DND-41 (cell line): ENCODE results near the gene TBX19.

Source experiments
- ATAC-seq: fragments of 200-7000 bp; cut with Tn5 transposase; 3 replicates; pipeline ENCODE4 v1.9.1; 2021; ENCODE audit warnings: low read depth; ENCODE audit not compliant: insufficient read depth
- DNase-seq: peaks from one replicate; pipeline ENCODE4 v3.0.0-alpha.2; 2020
- H2AFZ ChIP-seq: 2 replicates; pipeline ENCODE4 v1.6.0; 2012; ENCODE audit warnings: low read depth, low read length
- H3K27ac ChIP-seq: 2 replicates; pipeline ENCODE4 v1.5.1; 2012; ENCODE audit warnings: low read length, inconsistent platforms
- H3K27me3 ChIP-seq: fragments of 200-600 bp; sonication (generic); 2 replicates; pipeline ENCODE4 v1.6.0; 2012; ENCODE audit warnings: low read length, mild to moderate bottlenecking, inconsistent platforms; ENCODE audit not compliant: insufficient read depth, poor library complexity
- H3K36me3 ChIP-seq: 2 replicates; pipeline ENCODE4 v1.5.1; 2012; ENCODE audit warnings: low read length, inconsistent platforms; ENCODE audit not compliant: insufficient read depth
- H3K4me1 ChIP-seq: 2 replicates; pipeline ENCODE4 v1.5.1; 2012; ENCODE audit warnings: mild to moderate bottlenecking, low read length; ENCODE audit not compliant: insufficient read depth
- H3K4me2 ChIP-seq: 2 replicates; pipeline ENCODE4 v1.6.0; 2012; ENCODE audit warnings: mild to moderate bottlenecking, moderate library complexity, low read length, inconsistent platforms; ENCODE audit not compliant: insufficient read depth
- H3K4me3 ChIP-seq, 2 experiments: fragments of 200-600 bp in 1 of 2; shearing (Covaris generic) in 1 of 2; 2 replicates each; pipeline ENCODE4 v1.5.1; 2012 to 2016; ENCODE audit warnings: inconsistent platforms in 2 of 2, low read length in 2 of 2, mild to moderate bottlenecking in 2 of 2, low read depth in 1 of 2, moderate library complexity in 1 of 2
- H3K79me2 ChIP-seq: 2 replicates; pipeline ENCODE4 v1.6.0; 2012; ENCODE audit warnings: low read length, inconsistent platforms; ENCODE audit not compliant: insufficient read depth
- H3K9ac ChIP-seq: 2 replicates; pipeline ENCODE4 v1.6.0; 2012; ENCODE audit warnings: low read depth, mild to moderate bottlenecking, inconsistent platforms, low read length, moderate library complexity
- H3K9me3 ChIP-seq: 2 replicates; pipeline ENCODE4 v1.5.1; 2012; ENCODE audit warnings: low read length, moderate library complexity, mild to moderate bottlenecking, inconsistent platforms; ENCODE audit not compliant: insufficient read depth, severe bottlenecking
- H4K20me1 ChIP-seq: 2 replicates; pipeline ENCODE4 v1.6.0; 2012; ENCODE audit warnings: low read length; ENCODE audit not compliant: insufficient read depth
- CTCF ChIP-seq: IDR thresholded peaks from 2 replicates; pipeline ENCODE4 v1.5.1; 2012; ENCODE audit warnings: borderline replicate concordance, low read length, moderate library complexity, mild to moderate bottlenecking; ENCODE audit not compliant: poor library complexity, severe bottlenecking; ENCODE audit errors: extremely low read depth
- EZH2 ChIP-seq: IDR thresholded peaks from 3 replicates; pipeline ENCODE4 v1.6.1; 2012; ENCODE audit warnings: borderline replicate concordance, low read depth, mild to moderate bottlenecking, moderate library complexity, low read length, inconsistent platforms; ENCODE audit not compliant: severe bottlenecking

Gene TBX19

GRCh38 chr1:168285521-168285790 is 4.8 kb downstream of the TBX19 start:
- no peak overlapping the region for H3K4me2 ChIP-seq
- no peaks in the 10 kb centered on the region for H3K4me1 ChIP-seq
- H3K27me3 ChIP-seq: no peaks in the 10 kb centered on the region
- no peak for ATAC-seq
- H3K36me3 ChIP-seq: no peaks in the 10 kb centered on the region
- peak; percentile 21 for DNase-seq
- no peaks in the 10 kb centered on the region for H3K79me2 ChIP-seq
- H2AFZ ChIP-seq: no peak overlapping the region
- H3K4me3 ChIP-seq: no peak overlapping the region
- no peaks in the 10 kb centered on the region for H3K9me3 ChIP-seq
- no peak for TF ChIP-seq EZH2
- no peak for TF ChIP-seq CTCF
- no peaks in the 10 kb centered on the region for H4K20me1 ChIP-seq
- no peak overlapping the region for H3K27ac ChIP-seq
- H3K9ac ChIP-seq: no peak overlapping the region

- no peaks in the 10 kb centered on the region for H3K4me1 ChIP-seq
- DNase-seq (no peak), ATAC-seq (no peak)
- no peak overlapping the region for H3K27ac ChIP-seq
- TF ChIP-seq EZH2: no peak
- no peak for TF ChIP-seq CTCF
- H3K9me3 ChIP-seq: no peaks in the 10 kb centered on the region
- H3K27me3 ChIP-seq: no peaks in the 10 kb centered on the region
- no peaks in the 10 kb centered on the region for H3K36me3 ChIP-seq
- no peaks in the 10 kb centered on the region for H4K20me1 ChIP-seq
- no peak overlapping the region for H2AFZ ChIP-seq
- H3K4me3 ChIP-seq: no peak overlapping the region
- H3K4me2 ChIP-seq: no peak overlapping the region
- no peak overlapping the region for H3K9ac ChIP-seq
- no peaks in the 10 kb centered on the region for H3K79me2 ChIP-seq
These were observed 5.6 kb downstream of the TBX19 start for GRCh38 chr1:168285971-168286927.

GRCh38 chr1:168287237-168287664 is 6.6 kb downstream of the TBX19 start:
- ATAC-seq (peak; percentile 64; the same call in 2 of the 3 replicates), DNase-seq (no peak)
- H4K20me1 ChIP-seq: no peaks in the 10 kb centered on the region
- H3K9me3 ChIP-seq: no peaks in the 10 kb centered on the region
- H3K36me3 ChIP-seq: no peaks in the 10 kb centered on the region
- H3K4me1 ChIP-seq: no peaks in the 10 kb centered on the region
- H3K4me2 ChIP-seq: no peak overlapping the region
- TF ChIP-seq EZH2 (no peak), CTCF (no peak)
- no peaks in the 10 kb centered on the region for H3K79me2 ChIP-seq
- H3K9ac ChIP-seq: no peak overlapping the region
- no peak overlapping the region for H2AFZ ChIP-seq
- no peak overlapping the region for H3K27ac ChIP-seq
- no peaks in the 10 kb centered on the region for H3K27me3 ChIP-seq
- no peak overlapping the region for H3K4me3 ChIP-seq
